ENCODE measurements around the gene GAB2.

DNA sequence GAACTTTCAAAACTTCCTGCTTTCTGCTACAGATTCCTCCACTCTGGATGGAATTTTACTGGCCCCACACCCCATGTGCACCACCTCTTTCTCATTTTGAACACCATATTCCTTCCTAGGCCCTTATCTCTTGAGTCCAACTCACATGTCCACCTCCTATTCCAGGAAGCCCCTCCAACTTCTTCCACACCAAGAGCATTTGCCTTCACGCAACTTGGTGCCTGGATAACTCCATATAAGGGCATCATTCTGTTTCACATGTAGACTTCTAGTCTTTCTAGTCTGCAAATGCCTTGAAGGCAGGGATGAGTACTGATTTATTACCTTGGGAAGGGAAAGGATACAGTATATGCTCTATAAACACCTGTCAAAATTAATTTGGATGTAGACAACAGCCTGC, 17.5 kb downstream of the GAB2 start:
- TF ChIP-seq CTCF (IDR thresholded peaks at IDR 0.05; ENCODE audit: low read length) (no peak), EZH2 (IDR thresholded peaks at IDR 0.05; ENCODE audit: borderline replicate concordance, low read length) (no peak)
